ENCODE results near the gene ZNF827. TPM values are rescaled to one million over a fixed set of nuclear protein-coding genes. Genes with fewer than 3 reads are reported as not detected.

ZNF827 gene
- polyA plus RNA-seq, 1 donor (not counting 4 experiments of a cell fraction or from before 2014, with no cell fraction given), result 4.7 TPM

GRCh38 chr4:145732001-145732815 is 206.4 kb downstream of the ZNF827 start:
- TF ChIP-seq CTCF (optimal IDR thresholded peaks at IDR 0.05 in 1 of 3, IDR thresholded peaks at IDR 0.05 in 1 of 3, conservative IDR thresholded peaks at IDR 0.05 in 1 of 3; ENCODE audit: extremely low read depth in 1 of 3, insufficient read depth in 2 of 3, low read length in 3 of 3) (no peak), EZH2 (IDR thresholded peaks at IDR 0.05; ENCODE audit: low read length) (no peak)
- H3K9me1 ChIP-seq (ENCODE audit: control insufficient read depth, extremely low read depth, insufficient read depth, low read length), result no peaks in the 10 kb centered on the region
- peak; percentile 34 for FAIRE-seq
- peak overlapping the region; percentile 80 for H2AFZ ChIP-seq (ENCODE audit: control insufficient read depth, low read length)
- no peaks in the 10 kb centered on the region for H3K79me2 ChIP-seq (ENCODE audit: control insufficient read depth, insufficient read depth, low read length)
- H3K4me1 ChIP-seq (ENCODE audit: control insufficient read depth, extremely low read depth, insufficient read depth, low read length), result peaks cover 39% of the 10 kb centered on the region
- peak overlapping the region; percentile 84 for H3K9ac ChIP-seq (ENCODE audit: control insufficient read depth, extremely low read depth, insufficient read depth, low read length)
- no peaks in the 10 kb centered on the region for H3K27me3 ChIP-seq (ENCODE audit: control insufficient read depth, extremely low read depth, insufficient read depth, low read length)
- no peaks in the 10 kb centered on the region for H4K20me1 ChIP-seq (ENCODE audit: control insufficient read depth, extremely low read depth, insufficient read depth, low read length)
- dilution Hi-C loops (cut with MboI; ENCODE audit: extremely low pct_ligation_motif_present, low sequenced_read_pairs), result no loop called here
- H3K4me2 ChIP-seq (ENCODE audit: control insufficient read depth, extremely low read depth, insufficient read depth, low read depth, low read length), result peak overlapping the region; percentile 99
- H3K36me3 ChIP-seq (ENCODE audit: control insufficient read depth in 2 of 2, extremely low read depth in 1 of 2, insufficient read depth in 2 of 2, low read length in 2 of 2), result no peaks in the 10 kb centered on the region
- peak overlapping the region; percentile 46 to 64 (median 57) for H3K4me3 ChIP-seq (ENCODE audit: control insufficient read depth in 2 of 3, extremely low read depth in 1 of 3, insufficient read depth in 2 of 3, low read depth in 1 of 3, low read length in 3 of 3)
- H3K9me3 ChIP-seq (ENCODE audit: control insufficient read depth, low read depth, low read length), result no peaks in the 10 kb centered on the region
- DNase-seq (ENCODE audit: low read depth, low spot score), result no peak
- H3K27ac ChIP-seq (ENCODE audit: control insufficient read depth, insufficient read depth, low read length), result peak overlapping the region; percentile 83

- Histone ChIP-seq H3K9me1 (ENCODE audit: control insufficient read depth, extremely low read depth, insufficient read depth, low read length) (no peaks in the 10 kb centered on the region), H3K4me2 (ENCODE audit: control insufficient read depth, extremely low read depth, insufficient read depth, low read depth, low read length) (no peak overlapping the region), H3K4me3 (ENCODE audit: control insufficient read depth in 2 of 3, extremely low read depth in 1 of 3, insufficient read depth in 2 of 3, low read depth in 1 of 3, low read length in 3 of 3) (no peak overlapping the region), H3K4me1 (ENCODE audit: control insufficient read depth, extremely low read depth, insufficient read depth, low read length) (peaks cover 31% of the 10 kb centered on the region), H2AFZ (ENCODE audit: control insufficient read depth, low read length) (no peak overlapping the region), H4K20me1 (ENCODE audit: control insufficient read depth, extremely low read depth, insufficient read depth, low read length) (no peaks in the 10 kb centered on the region), H3K36me3 (ENCODE audit: control insufficient read depth in 2 of 2, extremely low read depth in 1 of 2, insufficient read depth in 2 of 2, low read length in 2 of 2) (no peaks in the 10 kb centered on the region), H3K27ac (ENCODE audit: control insufficient read depth, insufficient read depth, low read length) (no peak overlapping the region), H3K9ac (ENCODE audit: control insufficient read depth, extremely low read depth, insufficient read depth, low read length) (no peak overlapping the region), H3K9me3 (ENCODE audit: control insufficient read depth, low read depth, low read length) (no peaks in the 10 kb centered on the region), H3K79me2 (ENCODE audit: control insufficient read depth, insufficient read depth, low read length) (no peaks in the 10 kb centered on the region), H3K27me3 (ENCODE audit: control insufficient read depth, extremely low read depth, insufficient read depth, low read length) (no peaks in the 10 kb centered on the region)
- no peak for DNase-seq (ENCODE audit: low read depth, low spot score)
- no peak for FAIRE-seq
- no peak for TF ChIP-seq CTCF (optimal IDR thresholded peaks at IDR 0.05 in 1 of 3, IDR thresholded peaks at IDR 0.05 in 1 of 3, conservative IDR thresholded peaks at IDR 0.05 in 1 of 3; ENCODE audit: extremely low read depth in 1 of 3, insufficient read depth in 2 of 3, low read length in 3 of 3)
- TF ChIP-seq EZH2 (IDR thresholded peaks at IDR 0.05; ENCODE audit: low read length), result no peak
- dilution Hi-C loops (cut with MboI; ENCODE audit: extremely low pct_ligation_motif_present, low sequenced_read_pairs), result no loop called here
Observed at GRCh38 chr4:145731028-145731427, 207.6 kb downstream of the ZNF827 start.
